Bronchial epithelial cell (primary cell): ENCODE measurements around the gene GGT5. TPM values are rescaled to one million over a fixed set of nuclear protein-coding genes. Genes with fewer than 3 reads are reported as not detected.

Experiments used
- DNase-seq: peaks from one replicate; pipeline ENCODE4 v3.0.0-alpha.2; 2010; ENCODE audit warnings: low read depth
- FAIRE-seq: peaks from 2 replicates; lab custom pipeline; 2011; peaks lifted over from hg19 to GRCh38; lab: Jason Lieb, UNC
- H3K27me3 ChIP-seq: 2 replicates; pipeline ENCODE4 v1.5.1; 2011; ENCODE audit warnings: low read length; ENCODE audit not compliant: control insufficient read depth, insufficient read depth
- H3K36me3 ChIP-seq: 2 replicates; pipeline ENCODE4 v1.5.1; 2011; ENCODE audit warnings: low read length; ENCODE audit not compliant: control insufficient read depth, insufficient read depth
- H3K4me3 ChIP-seq: 2 replicates; pipeline ENCODE4 v1.5.1; 2011; ENCODE audit warnings: mild to moderate bottlenecking, low read depth, low read length, control low read depth
- total RNA-seq: library from RNA; depleted of rRNA; stranded (reverse); fragments of >200 nt; gene quantifications from 2 replicates; pipeline ENCODE4 v1.2.1, GENCODE V29; 2014
- TF ChIP-seq, protein P1 (sequence below): IDR thresholded peaks from 2 replicates; pipeline ENCODE4 v1.5.1; 2011; ENCODE audit warnings: mild to moderate bottlenecking, moderate library complexity, low read length, control low read depth, inconsistent platforms; ENCODE audit not compliant: insufficient read depth, severe bottlenecking

GGT5 gene
- total RNA-seq, 1 donor from 2014 or later: not detected

- TF ChIP-seq, protein P1, sequence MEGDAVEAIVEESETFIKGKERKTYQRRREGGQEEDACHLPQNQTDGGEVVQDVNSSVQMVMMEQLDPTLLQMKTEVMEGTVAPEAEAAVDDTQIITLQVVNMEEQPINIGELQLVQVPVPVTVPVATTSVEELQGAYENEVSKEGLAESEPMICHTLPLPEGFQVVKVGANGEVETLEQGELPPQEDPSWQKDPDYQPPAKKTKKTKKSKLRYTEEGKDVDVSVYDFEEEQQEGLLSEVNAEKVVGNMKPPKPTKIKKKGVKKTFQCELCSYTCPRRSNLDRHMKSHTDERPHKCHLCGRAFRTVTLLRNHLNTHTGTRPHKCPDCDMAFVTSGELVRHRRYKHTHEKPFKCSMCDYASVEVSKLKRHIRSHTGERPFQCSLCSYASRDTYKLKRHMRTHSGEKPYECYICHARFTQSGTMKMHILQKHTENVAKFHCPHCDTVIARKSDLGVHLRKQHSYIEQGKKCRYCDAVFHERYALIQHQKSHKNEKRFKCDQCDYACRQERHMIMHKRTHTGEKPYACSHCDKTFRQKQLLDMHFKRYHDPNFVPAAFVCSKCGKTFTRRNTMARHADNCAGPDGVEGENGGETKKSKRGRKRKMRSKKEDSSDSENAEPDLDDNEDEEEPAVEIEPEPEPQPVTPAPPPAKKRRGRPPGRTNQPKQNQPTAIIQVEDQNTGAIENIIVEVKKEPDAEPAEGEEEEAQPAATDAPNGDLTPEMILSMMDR: no peak
- peaks cover 3% of the 10 kb centered on the region for H3K36me3 ChIP-seq
- FAIRE-seq (no peak), DNase-seq (no peak)
- H3K4me3 ChIP-seq: no peak overlapping the region
- no peaks in the 10 kb centered on the region for H3K27me3 ChIP-seq
Measured at GRCh38 chr22:24181996-24182899, 62.6 kb downstream of the GGT5 start.

DNA sequence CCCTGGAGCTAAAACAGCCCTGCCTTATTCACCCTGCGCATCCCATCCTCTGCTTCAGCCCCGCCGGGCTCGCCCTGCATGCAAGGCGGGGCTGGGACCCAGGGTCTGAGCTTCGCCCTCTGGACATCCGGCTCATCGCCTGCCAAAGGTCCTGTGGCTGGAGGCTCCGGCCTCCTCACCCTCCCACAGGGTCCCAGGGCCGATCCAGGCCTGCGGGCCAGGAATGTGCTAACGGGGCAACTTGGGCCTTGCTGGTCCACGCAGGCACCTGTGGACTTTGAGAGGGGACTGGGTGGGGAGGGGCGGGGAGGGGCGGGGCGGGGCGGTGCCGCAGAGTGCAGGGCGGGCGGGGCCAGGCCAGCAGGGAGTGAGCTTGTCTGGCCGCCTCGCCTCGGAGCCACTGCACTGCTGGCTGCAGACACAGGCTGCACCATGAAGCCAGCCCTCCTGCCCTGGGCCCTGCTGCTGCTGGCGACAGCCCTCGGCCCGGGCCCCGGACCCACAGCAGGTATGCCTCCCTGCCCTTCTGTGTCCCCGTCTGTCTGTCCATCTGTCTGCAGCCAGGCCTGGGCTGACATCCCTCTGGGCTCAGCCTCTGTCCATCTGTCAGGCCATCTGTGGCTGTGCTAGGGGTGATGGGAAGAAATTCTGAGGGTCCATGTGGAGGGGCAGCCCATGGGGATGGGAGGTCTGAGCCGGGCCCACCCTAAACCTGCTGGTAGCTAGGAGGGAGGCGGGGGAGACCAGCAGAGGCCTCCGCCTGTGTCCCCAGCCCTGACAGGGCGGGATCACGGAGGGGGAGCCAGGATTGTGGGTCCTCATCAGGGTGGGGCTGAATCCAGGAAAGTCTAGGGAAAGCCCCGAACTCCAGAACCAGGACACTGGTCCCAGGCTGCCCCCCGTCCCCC lies 63.5 kb downstream of the GGT5 start, which contains the start of gene SUSD2:
SUSD2 (plus strand) TSS at position 400 of the 908 bp plus-strand sequence; CDS start at position 433, 33 bp downstream.
- Histone ChIP-seq H3K36me3 (peaks cover 5% of the 10 kb centered on the region), H3K4me3 (no peak within 1 kb of the TSS), H3K27me3 (no peaks in the 10 kb centered on the region)
- FAIRE-seq (no peak), DNase-seq (no peak)
- TF ChIP-seq, protein P1: no peak

- FAIRE-seq (no peak), DNase-seq (no peak)
- TF ChIP-seq, protein P1: no peak
- no peaks in the 10 kb centered on the region for H3K27me3 ChIP-seq
- H3K36me3 ChIP-seq: peaks cover 7% of the 10 kb centered on the region
- H3K4me3 ChIP-seq: no peak overlapping the region
Measured at GRCh38 chr22:24180316-24181087, 64.4 kb downstream of the GGT5 start.

DNA sequence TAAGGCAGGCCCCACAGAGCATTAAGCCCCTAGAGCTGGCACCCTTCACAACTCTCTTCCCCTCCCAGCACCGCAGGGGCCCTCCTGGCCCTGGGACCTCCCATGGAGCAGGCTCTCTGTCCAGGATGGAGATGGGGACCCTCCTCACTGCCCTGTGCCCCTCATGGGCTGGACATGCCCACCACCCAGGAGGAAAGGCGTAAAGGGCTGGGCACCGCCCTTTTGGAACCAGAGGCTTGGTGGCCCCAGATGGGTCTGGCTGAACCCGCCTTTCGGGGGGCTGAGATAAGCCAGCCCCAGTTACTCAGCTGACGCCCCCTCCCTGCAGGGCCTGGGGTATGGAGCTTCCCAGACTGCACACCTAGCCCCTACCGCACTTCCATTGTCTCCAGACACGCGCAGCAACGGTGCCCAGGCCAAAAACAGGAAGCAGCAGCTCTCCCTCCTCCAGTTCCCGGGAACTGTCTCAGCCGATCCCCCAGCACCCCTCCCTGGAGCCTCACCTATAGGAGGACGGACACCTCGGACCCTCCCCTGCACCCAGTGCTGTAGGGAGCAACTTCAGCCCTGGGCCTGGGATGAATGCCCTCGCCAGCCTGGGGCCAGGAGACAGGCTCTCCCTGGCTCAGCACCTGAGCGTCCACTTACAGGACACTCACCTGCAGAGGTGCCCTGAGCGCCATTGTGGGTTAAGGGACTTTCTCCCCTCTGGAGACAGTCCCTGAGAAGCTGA lies 65.2 kb downstream of the GGT5 start:
- FAIRE-seq: no peak
- H3K36me3 ChIP-seq: peaks cover 7% of the 10 kb centered on the region

More for the DNA sequence above, 65.2 kb downstream of the GGT5 start:
- Histone ChIP-seq H3K27me3 (no peaks in the 10 kb centered on the region), H3K4me3 (no peak overlapping the region)
- TF ChIP-seq, protein P1: no peak
- no peak for DNase-seq
